NCI-H1930 (cell line): ENCODE data around the gene HOXA2.

Source experiments
- DNase-seq, 2 experiments: peaks; one replicate each; lab custom pipeline; 2025; lab: John Stamatoyannopoulos, UW

HOXA2 gene

GRCh38 chr7:27124902-27125689 is 22.6 kb upstream of the HOXA2 start:
- DNase-seq, result no peak

DNA sequence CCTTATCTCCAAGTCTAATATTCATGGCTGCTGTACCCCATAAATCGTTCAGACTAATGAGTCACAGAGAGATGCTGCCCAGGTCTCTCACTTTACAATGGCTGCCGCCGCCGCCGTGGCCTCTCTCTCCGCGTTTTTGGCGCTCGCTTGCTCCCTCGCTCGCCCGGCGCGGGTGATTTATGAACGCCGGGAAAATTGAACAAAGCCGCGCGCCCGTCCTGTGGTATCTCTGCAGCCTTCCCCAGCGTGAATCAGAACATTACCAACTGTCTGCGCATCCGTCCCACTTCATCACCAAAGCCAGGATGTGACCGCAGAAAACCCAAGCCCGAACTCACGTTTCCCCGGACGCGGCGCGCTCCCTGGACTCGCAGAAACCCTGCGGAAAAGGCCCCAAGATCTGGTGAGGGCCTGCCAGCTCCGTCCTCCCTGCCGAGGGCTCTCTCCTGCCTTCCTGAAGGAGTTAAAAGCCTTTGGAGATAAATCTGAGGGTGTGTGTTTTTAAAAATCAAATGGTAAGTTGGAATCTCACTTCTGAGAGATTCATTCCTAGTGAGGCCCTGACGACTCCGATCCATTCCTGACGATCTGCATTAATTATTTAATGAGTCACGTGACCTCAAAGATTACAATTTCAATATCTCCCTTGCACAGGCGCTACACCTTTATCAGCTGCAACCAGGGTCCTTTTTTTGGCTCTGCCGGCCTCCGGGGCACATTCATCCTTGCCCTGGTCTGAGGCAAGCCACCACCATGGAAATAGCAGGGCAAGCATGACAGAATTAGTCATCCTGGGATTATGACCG is 21.8 kb upstream of the HOXA2 start:
- no peak for DNase-seq

DNA sequence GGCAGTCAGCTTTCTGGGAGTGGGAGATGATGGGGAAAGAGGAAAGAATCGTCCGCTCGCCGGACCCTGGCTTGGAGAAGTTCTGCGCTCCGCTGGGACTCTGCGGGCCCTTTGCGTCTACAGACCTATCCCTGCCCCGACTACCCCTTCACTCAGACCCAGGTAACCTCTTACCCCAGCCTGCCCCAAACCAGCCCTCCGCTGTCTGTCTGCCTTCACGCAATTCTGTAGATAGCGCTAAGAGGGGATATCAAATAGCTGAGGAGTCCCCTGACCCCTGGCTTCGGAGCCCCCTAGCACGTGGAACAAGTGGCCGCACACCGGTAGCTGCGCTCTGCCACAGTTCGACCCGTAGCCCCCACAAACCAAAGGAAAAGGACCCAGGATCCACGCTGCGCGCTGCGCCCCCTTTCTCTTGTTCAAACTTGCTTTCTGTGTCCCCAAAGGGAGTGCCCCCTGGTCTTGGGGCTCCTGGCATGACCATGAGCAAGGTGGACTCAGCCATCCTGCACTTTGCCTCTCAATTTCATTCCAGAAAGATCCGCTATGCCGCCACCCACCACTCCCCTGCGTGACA is 21.1 kb upstream of the HOXA2 start:
- DNase-seq, result no peak

DNA sequence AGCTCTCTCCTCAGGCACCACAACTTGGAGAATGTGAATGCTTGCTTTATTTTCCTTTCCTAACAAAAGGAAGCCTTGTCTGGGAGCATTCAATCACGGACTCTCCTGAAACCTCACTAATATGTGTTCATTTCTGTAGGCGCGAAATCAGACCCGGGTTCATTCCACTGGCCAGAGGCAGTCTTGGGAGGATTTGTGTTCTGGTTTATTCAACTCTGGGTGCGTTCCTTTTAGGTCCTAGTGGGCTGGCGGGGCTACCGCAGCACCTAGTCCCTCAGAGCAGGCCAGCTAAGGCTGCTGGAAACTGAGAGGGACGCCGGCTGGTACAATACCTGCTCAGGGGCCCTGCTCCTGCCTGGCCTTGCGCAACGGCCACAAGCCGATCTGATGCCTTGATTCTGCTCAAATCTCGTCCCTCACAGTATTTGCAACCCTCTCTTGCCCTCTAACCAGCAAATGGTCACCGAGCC is 20.6 kb upstream of the HOXA2 start:
- DNase-seq, result no peak

DNA sequence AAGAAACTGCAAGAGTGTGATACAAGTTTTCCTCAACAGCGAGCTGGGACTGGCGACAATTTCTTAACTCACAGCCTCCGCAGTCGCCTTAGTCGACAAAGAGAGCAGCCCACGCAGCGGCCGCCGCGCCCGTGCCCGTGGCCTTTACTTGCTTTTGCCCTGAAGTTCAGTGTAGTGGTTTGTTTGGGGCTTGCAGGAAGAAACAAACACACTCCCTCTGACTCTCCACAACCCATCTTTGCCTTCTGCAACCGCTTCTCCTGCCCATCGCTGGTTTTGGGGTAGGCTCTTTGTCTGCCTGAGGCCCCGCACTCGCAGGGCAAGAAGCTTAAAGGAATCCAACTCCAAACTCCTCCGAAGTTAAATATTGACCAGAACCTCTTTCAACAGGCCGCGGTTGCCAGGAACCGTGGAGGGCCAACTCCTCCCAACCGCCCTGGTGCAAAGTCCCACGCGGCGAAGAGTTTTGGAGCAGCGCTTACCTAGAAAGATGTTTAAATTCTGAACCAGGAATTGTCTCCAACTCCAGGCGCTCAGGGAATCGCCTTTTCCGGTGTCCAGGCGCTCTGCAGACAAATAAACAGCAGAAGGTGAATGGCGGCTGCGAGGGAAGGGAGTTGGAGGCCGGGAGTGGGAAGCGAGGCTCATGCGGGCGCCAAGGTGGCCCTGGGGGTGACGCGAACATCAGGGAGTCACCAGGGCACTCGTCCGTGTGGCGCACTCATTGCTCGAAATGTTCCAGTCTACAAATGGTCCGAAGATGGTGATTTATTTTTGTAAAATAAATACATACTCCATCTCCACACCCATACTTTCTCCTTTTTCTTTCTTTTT is 19.8 kb upstream of the HOXA2 start:
- no peak for DNase-seq

- no peak for DNase-seq
Measured at GRCh38 chr7:27121684-27122076, 19.2 kb upstream of the HOXA2 start.

DNA sequence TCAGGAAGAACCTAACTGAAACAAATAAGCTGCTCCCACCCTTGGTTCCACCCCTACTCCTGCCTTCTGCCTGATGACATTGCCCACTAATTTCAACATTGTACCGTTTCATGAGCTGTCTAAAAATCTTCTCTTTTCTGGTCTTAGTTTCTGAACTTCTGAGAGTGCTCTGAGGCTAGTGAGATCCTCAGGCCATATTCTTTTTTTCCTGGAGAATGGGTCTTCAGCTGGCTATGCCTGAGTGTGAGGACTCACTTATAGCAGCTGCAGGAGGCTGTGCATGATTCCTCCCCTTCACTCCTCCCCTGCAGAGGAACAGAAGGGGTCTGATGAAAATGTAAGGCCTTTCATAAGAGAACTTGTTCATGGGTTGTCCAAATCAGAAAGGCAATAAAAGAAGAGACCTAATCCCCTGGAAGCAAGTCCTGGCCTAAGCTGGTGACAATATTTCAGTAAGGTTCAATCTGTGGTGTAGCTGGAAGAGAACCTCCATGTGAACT is 17.0 kb upstream of the HOXA2 start:
- DNase-seq, result no peak

- no peak for DNase-seq
Measured at GRCh38 chr7:27118580-27118979, 16.1 kb upstream of the HOXA2 start.

GRCh38 chr7:27117887-27118491 is 15.5 kb upstream of the HOXA2 start:
- no peak for DNase-seq

DNA sequence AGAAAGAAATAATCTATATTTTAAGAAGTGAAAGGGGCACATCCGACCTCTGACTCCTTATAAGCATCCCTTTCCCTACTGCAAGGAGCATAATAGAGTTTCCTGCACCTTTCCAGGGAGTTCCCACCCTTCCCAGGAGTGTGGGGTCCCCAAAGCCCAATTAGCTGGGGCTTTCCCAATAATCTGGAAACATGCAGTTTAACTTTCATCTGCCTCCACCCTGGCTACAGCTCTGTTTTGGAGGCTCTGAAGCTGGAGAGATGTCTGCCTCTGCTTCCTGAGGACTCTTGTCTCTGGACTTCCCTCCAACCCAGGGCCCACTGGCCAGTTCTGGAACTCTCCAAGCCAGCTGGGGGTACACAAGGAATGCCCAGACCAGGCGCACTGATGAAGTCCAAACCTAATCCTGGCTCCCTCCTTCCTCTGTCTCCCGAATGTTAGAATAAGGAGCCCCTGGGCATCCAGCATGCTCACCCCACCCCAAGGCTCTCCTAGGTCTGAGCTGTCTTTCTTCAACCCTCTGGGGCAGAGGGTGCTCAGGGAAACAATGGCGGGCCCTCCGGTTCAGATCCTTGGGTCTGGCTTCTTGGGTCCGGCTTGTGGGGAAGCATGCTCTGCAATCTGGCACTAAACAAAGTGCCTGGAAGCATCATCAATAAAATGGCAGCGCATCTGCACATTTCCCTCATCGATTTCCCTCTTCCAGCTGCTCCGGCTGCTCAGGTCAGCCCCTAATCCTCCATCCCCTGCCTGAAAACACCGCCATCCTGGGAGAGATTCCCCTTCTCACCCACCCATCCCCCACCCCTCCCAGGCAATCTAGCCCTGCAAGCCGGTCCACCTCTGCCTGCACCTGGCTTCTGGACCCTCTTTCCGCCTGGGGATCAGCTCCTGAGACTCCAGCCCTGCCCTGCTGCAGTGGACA is 14.7 kb upstream of the HOXA2 start:
- DNase-seq, result no peak

- no peak for DNase-seq
Measured at GRCh38 chr7:27116031-27116961, 13.8 kb upstream of the HOXA2 start.

GRCh38 chr7:27115221-27116026 is 12.9 kb upstream of the HOXA2 start:
- no peak for DNase-seq

GRCh38 chr7:27114881-27115220 is 12.4 kb upstream of the HOXA2 start:
- DNase-seq, result no peak

DNA sequence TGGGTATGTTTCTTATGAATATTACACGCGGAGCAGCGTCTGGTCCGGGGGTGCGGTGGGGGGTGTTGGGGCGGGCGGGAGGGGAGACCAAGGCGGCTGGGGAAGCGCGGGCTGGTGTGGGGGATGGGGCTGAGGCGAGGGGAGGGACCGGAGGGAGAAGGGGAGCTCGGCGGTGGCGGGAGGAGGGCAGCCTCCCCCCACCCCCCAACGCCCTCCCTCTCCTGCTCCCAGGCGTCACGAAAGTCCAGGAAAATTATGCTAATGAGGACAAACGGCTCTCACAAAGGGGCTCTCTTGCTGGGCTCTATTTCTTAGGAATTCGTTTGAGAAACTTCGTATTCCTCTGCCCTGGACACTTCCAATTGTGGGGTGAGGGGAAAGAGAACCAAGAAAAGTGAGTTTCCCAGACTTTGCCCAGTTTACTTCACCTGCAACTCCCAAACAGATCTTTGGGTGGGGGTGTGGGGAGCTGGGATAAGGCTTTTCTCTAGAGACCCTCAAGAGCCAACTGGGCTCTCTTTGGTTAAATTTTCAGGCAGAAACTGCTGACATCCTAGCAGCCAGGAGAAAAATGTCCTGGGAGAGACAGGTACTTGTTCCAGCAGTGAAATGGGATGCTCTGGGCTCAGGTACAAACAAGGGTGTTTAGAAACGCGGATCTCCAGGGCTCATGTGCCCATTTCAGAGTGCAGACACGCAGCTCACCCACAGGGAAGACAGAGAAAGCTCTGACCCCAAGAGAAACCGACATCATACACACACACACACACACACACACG is 11.7 kb upstream of the HOXA2 start:
- DNase-seq, result no peak

- DNase-seq, result no peak
Measured at GRCh38 chr7:27112955-27113949, 10.8 kb upstream of the HOXA2 start.

DNA sequence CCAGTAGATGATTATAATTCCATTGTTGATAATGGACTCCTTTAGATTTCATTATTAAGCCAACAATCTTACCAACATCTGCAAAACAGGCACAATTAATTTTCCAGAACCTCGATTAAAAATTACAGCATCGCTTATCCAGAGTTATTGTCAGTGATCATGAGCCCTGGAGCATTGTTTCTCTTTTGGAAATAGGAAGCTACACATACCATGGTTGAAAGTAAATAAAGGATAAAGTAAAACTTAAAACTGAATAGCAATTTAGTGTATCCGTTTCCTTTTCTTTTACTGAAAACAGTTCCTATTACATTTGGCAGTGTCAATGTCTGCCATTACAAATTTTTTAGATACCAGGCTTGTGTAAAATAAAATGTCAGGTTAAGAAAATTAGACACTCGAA is 9.9 kb upstream of the HOXA2 start:
- DNase-seq, result no peak
